Measurements from ENCODE around the gene ADSS1. TPM values are rescaled to one million over a fixed set of nuclear protein-coding genes. Genes with fewer than 3 reads are reported as not detected.

Gene ADSS1
- total RNA-seq, 1 experiment from 2014 or later: 10.0 TPM

DNA sequence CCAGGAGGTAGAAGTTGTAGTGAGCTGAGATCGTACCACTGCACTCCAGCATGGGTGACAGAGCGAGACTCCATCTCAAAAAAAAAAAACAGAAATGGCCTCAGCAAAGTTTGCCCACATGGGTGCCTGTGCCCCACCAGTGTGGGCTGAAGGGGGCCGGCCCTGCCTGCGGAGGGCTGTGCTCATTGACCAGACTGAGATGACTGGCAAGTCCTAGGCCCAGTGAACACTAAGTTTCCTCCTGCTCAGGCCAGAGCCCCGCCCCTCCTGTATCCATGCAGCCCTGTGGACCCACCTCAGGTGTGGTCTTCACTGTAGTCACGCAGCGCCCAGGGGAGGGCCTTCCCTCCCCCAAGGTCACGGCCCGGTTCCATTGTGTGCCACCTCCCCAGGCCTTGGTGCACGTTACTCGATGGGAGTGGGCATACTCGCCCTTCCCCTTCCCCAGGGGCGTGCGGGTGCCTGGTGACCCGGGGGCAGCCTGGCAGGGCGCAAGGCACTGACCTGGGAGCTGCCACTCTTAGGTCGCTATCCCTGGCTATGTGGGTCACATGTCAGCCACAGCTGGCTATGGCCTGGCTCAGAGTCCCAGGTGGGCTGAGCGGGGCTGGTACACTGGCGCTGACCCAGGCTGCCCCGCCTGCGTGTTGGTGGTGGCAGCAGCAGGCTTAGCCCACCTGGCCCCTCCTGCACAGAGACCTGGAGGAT lies 18.5 kb upstream of the ADSS1 start (continued):
- TF ChIP-seq, protein P1, sequence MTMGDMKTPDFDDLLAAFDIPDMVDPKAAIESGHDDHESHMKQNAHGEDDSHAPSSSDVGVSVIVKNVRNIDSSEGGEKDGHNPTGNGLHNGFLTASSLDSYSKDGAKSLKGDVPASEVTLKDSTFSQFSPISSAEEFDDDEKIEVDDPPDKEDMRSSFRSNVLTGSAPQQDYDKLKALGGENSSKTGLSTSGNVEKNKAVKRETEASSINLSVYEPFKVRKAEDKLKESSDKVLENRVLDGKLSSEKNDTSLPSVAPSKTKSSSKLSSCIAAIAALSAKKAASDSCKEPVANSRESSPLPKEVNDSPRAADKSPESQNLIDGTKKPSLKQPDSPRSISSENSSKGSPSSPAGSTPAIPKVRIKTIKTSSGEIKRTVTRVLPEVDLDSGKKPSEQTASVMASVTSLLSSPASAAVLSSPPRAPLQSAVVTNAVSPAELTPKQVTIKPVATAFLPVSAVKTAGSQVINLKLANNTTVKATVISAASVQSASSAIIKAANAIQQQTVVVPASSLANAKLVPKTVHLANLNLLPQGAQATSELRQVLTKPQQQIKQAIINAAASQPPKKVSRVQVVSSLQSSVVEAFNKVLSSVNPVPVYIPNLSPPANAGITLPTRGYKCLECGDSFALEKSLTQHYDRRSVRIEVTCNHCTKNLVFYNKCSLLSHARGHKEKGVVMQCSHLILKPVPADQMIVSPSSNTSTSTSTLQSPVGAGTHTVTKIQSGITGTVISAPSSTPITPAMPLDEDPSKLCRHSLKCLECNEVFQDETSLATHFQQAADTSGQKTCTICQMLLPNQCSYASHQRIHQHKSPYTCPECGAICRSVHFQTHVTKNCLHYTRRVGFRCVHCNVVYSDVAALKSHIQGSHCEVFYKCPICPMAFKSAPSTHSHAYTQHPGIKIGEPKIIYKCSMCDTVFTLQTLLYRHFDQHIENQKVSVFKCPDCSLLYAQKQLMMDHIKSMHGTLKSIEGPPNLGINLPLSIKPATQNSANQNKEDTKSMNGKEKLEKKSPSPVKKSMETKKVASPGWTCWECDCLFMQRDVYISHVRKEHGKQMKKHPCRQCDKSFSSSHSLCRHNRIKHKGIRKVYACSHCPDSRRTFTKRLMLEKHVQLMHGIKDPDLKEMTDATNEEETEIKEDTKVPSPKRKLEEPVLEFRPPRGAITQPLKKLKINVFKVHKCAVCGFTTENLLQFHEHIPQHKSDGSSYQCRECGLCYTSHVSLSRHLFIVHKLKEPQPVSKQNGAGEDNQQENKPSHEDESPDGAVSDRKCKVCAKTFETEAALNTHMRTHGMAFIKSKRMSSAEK (CRISPR knock-in tag; IDR thresholded peaks at IDR 0.05; ENCODE audit: borderline replicate concordance): no peak
- TF ChIP-seq SMAD4 (CRISPR knock-in tag; IDR thresholded peaks at IDR 0.05): no peak

GRCh38 chr14:104706733-104707607 lies 17.1 kb upstream of the ADSS1 start:
- peaks cover 3% of the 10 kb centered on the region; the same call in 1 of the 2 replicates for H3K4me1 Mint-ChIP-seq
- TF ChIP-seq ZNF671 (CRISPR knock-in tag; IDR thresholded peaks at IDR 0.05): no peak
- TF ChIP-seq, protein P2, sequence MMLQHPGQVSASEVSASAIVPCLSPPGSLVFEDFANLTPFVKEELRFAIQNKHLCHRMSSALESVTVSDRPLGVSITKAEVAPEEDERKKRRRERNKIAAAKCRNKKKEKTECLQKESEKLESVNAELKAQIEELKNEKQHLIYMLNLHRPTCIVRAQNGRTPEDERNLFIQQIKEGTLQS (CRISPR knock-in tag; conservative IDR thresholded peaks at IDR 0.05): no peak
- ChIA-PET CTCF (interaction anchor here (0.6 to 3.1 kb wide), 8 partner anchors 9 to 64 kb away, joined by 3 to 18 read pairs (median 3); no protein-coding TSS in a partner anchor), POLR2A (no interaction called here)
- no peak; the same call in 1 of the 2 replicates for ATAC-seq
- no peak overlapping the region for H3K4me3 Mint-ChIP-seq
- peaks cover 28% of the 10 kb centered on the region for H3K36me3 Mint-ChIP-seq
- DNase-seq (ENCODE audit: low spot score): no peak
- no peaks in the 10 kb centered on the region for H3K27me3 Mint-ChIP-seq (ENCODE audit: low read depth)
- H3K27ac Mint-ChIP-seq: no peak overlapping the region
- peaks cover 8% of the 10 kb centered on the region for H3K9me3 Mint-ChIP-seq

- H3K36me3 Mint-ChIP-seq: peaks cover 28% of the 10 kb centered on the region
- ATAC-seq (peak; percentile 3; the same call in 1 of the 2 replicates), DNase-seq (ENCODE audit: low spot score) (no peak)
- H3K27me3 Mint-ChIP-seq (ENCODE audit: low read depth): no peaks in the 10 kb centered on the region
- peaks cover 3% of the 10 kb centered on the region; the same call in 1 of the 2 replicates for H3K4me1 Mint-ChIP-seq
- H3K27ac Mint-ChIP-seq: no peak overlapping the region
- H3K4me3 Mint-ChIP-seq: no peak overlapping the region
- peaks cover 8% of the 10 kb centered on the region for H3K9me3 Mint-ChIP-seq
- TF ChIP-seq NR3C1 (CRISPR knock-in tag; conservative IDR thresholded peaks at IDR 0.05; ENCODE audit: low read depth) (no peak), ATF2 (CRISPR knock-in tag; IDR thresholded peaks at IDR 0.05; ENCODE audit: borderline replicate concordance, low read depth) (no peak), SMAD3 (CRISPR knock-in tag; IDR thresholded peaks at IDR 0.05; ENCODE audit: borderline replicate concordance) (no peak), ZNF219 (CRISPR knock-in tag; IDR thresholded peaks at IDR 0.05; ENCODE audit: borderline replicate concordance) (no peak), ZNF416 (CRISPR knock-in tag; IDR thresholded peaks at IDR 0.05) (no peak), ZNF671 (CRISPR knock-in tag; IDR thresholded peaks at IDR 0.05) (no peak), E2F4 (CRISPR knock-in tag; IDR thresholded peaks at IDR 0.05; ENCODE audit: borderline replicate concordance, low read depth) (no peak), HMGA2 (CRISPR knock-in tag; IDR thresholded peaks at IDR 0.05) (no peak), ZNF121 (CRISPR knock-in tag; IDR thresholded peaks at IDR 0.05) (peak; percentile 56; the same call in 1 of the 2 replicates), ZSCAN18 (CRISPR knock-in tag; IDR thresholded peaks at IDR 0.05) (no peak), ZNF138 (CRISPR knock-in tag; conservative IDR thresholded peaks at IDR 0.05) (no peak)
- TF ChIP-seq, protein P3, sequence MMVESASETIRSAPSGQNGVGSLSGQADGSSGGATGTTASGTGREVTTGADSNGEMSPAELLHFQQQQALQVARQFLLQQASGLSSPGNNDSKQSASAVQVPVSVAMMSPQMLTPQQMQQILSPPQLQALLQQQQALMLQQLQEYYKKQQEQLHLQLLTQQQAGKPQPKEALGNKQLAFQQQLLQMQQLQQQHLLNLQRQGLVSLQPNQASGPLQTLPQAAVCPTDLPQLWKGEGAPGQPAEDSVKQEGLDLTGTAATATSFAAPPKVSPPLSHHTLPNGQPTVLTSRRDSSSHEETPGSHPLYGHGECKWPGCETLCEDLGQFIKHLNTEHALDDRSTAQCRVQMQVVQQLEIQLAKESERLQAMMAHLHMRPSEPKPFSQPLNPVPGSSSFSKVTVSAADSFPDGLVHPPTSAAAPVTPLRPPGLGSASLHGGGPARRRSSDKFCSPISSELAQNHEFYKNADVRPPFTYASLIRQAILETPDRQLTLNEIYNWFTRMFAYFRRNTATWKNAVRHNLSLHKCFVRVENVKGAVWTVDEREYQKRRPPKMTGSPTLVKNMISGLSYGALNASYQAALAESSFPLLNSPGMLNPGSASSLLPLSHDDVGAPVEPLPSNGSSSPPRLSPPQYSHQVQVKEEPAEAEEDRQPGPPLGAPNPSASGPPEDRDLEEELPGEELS (CRISPR knock-in tag; IDR thresholded peaks at IDR 0.05): 0 out of 2 replicates have a peak, but pooled peaks have one; percentile 30
- ChIA-PET POLR2A (no interaction called here), CTCF (interaction anchor here (0.6 to 3.1 kb wide), 17 partner anchors 8 to 1005 kb away, joined by 3 to 18 read pairs (median 5); no protein-coding TSS in a partner anchor)
These were observed 16.1 kb upstream of the ADSS1 start for GRCh38 chr14:104707608-104708595.
